Erythroblast (primary cell): ENCODE data around the gene AFG3L2.
A peak's percentile ranks its signal among the peaks of the same experiment; 100 is the strongest.
"Not testable (repeated sequence)": the region's sequence is repeated elsewhere in the genome, so short reads cannot be mapped to it uniquely, and the experiment has no call there.

Source experiments
- DNase-seq, 2 experiments: peaks; one replicate each; lab custom pipeline; 2025; lab: John Stamatoyannopoulos, UW
- GATA1 ChIP-seq: IDR thresholded peaks from 2 replicates; pipeline ENCODE4 v1.6.1; 2011; ENCODE audit warnings: low read depth, mild to moderate bottlenecking, control low read depth, low read length, moderate library complexity
- POLR2A ChIP-seq: IDR thresholded peaks from 2 replicates; pipeline ENCODE4 v1.6.1; 2011; ENCODE audit warnings: mild to moderate bottlenecking, low read length

Gene AFG3L2

GRCh38 chr18:12406371-12407111, 29.5 kb upstream of the AFG3L2 start:
- TF ChIP-seq POLR2A (no peak), GATA1 (no peak)
- peak in 1 of 2 experiments; percentile 41 for DNase-seq

- DNase-seq = peak in 1 of 2 experiments; percentile 45
- TF ChIP-seq POLR2A = no peak
- no peak for TF ChIP-seq GATA1
Measured at GRCh38 chr18:12405066-12405465, 28.0 kb upstream of the AFG3L2 start.

- no peak for TF ChIP-seq GATA1
- TF ChIP-seq POLR2A = no peak
- DNase-seq = peak; percentile 76 to 92
Measured at GRCh38 chr18:12403601-12404506, 26.8 kb upstream of the AFG3L2 start.

- DNase-seq = no peak
- no peak for TF ChIP-seq POLR2A
- TF ChIP-seq GATA1 = no peak
Measured at GRCh38 chr18:12401881-12402280, 24.9 kb upstream of the AFG3L2 start.

- no peak for DNase-seq
- no peak for TF ChIP-seq POLR2A
- TF ChIP-seq GATA1 = no peak
Measured at GRCh38 chr18:12399231-12399630, 22.2 kb upstream of the AFG3L2 start.

GRCh38 chr18:12398625-12399024, 21.6 kb upstream of the AFG3L2 start:
- no peak for DNase-seq
- no peak for TF ChIP-seq POLR2A
- TF ChIP-seq GATA1 = no peak

GRCh38 chr18:12397793-12398192, 20.8 kb upstream of the AFG3L2 start:
- no peak for TF ChIP-seq POLR2A
- no peak for TF ChIP-seq GATA1

GRCh38 chr18:12397254-12397653, 20.2 kb upstream of the AFG3L2 start:
- no peak for DNase-seq
- TF ChIP-seq POLR2A (no peak), GATA1 (no peak)

More at GRCh38 chr18:12397793-12398192, 20.8 kb upstream of the AFG3L2 start:
- no peak for DNase-seq

GRCh38 chr18:12394428-12394827, 17.4 kb upstream of the AFG3L2 start:
- DNase-seq = peak; percentile 46 to 69
- TF ChIP-seq POLR2A = no peak
- no peak for TF ChIP-seq GATA1

GRCh38 chr18:12393998-12394397, 17.0 kb upstream of the AFG3L2 start:
- TF ChIP-seq POLR2A = no peak
- no peak for TF ChIP-seq GATA1
- DNase-seq = no peak

- TF ChIP-seq GATA1 = no peak
- no peak for TF ChIP-seq POLR2A
- DNase-seq = no peak
Measured at GRCh38 chr18:12393510-12393909, 16.5 kb upstream of the AFG3L2 start.

- DNase-seq = peak; percentile 78 to 88
- TF ChIP-seq GATA1 (no peak), POLR2A (no peak)
Measured at GRCh38 chr18:12391487-12392165, 14.6 kb upstream of the AFG3L2 start.

- TF ChIP-seq GATA1 (no peak), POLR2A (no peak)
- DNase-seq = no peak
Measured at GRCh38 chr18:12388442-12388841, 11.4 kb upstream of the AFG3L2 start.

- no peak for DNase-seq
- TF ChIP-seq POLR2A = no peak
- TF ChIP-seq GATA1 = no peak
Measured at GRCh38 chr18:12384261-12384660, 7.2 kb upstream of the AFG3L2 start.

- DNase-seq = not testable (repeated sequence)
Measured at GRCh38 chr18:12383759-12384158, 6.7 kb upstream of the AFG3L2 start.

GRCh38 chr18:12382221-12382814, 5.3 kb upstream of the AFG3L2 start:
- DNase-seq = not testable (repeated sequence)

- DNase-seq = not testable (repeated sequence)
Measured at GRCh38 chr18:12378198-12378558, 1.2 kb upstream of the AFG3L2 start.
